ENCODE measurements around the gene TTC13.

DNA sequence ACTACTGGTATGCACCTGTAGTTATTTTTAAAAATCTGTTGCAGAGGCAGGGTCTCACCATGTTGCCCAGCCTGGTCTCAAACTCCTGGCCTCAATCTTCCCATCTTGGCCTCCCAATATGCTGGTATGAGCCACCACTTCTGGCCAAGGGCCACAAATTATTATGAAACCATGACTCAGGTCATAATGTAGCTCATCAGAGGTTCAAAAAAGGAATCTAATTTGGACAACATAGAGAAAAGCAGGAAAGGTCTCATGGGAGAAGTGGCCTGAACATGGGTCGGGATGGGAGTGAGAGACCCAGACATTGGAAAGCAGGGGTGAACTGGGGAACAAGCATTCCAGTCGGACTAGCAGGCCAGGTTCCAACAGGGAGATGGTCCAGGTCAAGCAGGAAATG is 65.2 kb downstream of the TTC13 start:
- TF ChIP-seq EZH2 (IDR thresholded peaks at IDR 0.05), result no peak
- TF ChIP-seq POLR2AphosphoS5 (IDR thresholded peaks at IDR 0.05; ENCODE audit: borderline replicate concordance, low read depth, low read length), result no peak
- TF ChIP-seq FOXP2 (optimal IDR thresholded peaks at IDR 0.05; ENCODE audit: control extremely low read depth, extremely low read length, insufficient read depth), result no peak

Measured in SK-N-MC (cell line).